Activated T-helper 17 cell treated with anti-CD3 and anti-CD28 coated beads, Interleukin-2, amount 50 U/mL, for 72 hours (primary cell): Measurements from ENCODE around the gene KRTAP3-1. TPM values are rescaled to one million over a fixed set of nuclear protein-coding genes. Genes with fewer than 3 reads are reported as not detected.

Experiments
- ATAC-seq: fragments of 150-1000 bp; cut with Tn5 transposase; replicated peaks from 2 replicates; pipeline ENCODE4 v1.10.0; 2021; ENCODE audit warnings: mild to moderate bottlenecking, moderate library complexity
- H3K27ac Mint-ChIP-seq: one replicate; pipeline ENCODE4 v1.8.0; 2022; ENCODE audit warnings: mixed read lengths
- H3K27me3 Mint-ChIP-seq: one replicate; pipeline ENCODE4 v1.8.0; 2022; ENCODE audit warnings: mixed read lengths
- H3K36me3 Mint-ChIP-seq: one replicate; pipeline ENCODE4 v1.8.0; 2022; ENCODE audit warnings: low read depth, mild to moderate bottlenecking, mixed read lengths
- H3K4me1 Mint-ChIP-seq: one replicate; pipeline ENCODE4 v1.8.0; 2022; ENCODE audit warnings: mixed read lengths
- H3K4me3 Mint-ChIP-seq: one replicate; pipeline ENCODE4 v1.8.0; 2022; ENCODE audit warnings: mild to moderate bottlenecking, mixed read lengths
- H3K9me3 Mint-ChIP-seq: one replicate; pipeline ENCODE4 v1.8.0; 2022; ENCODE audit warnings: mixed read lengths
- total RNA-seq, 2 donors: library from RNA; stranded (reverse); gene quantifications; one replicate each; pipeline ENCODE4 v1.2.3, GENCODE V29; 2022

KRTAP3-1 gene
- total RNA-seq, 2 donors from 2014 or later = not detected

DNA sequence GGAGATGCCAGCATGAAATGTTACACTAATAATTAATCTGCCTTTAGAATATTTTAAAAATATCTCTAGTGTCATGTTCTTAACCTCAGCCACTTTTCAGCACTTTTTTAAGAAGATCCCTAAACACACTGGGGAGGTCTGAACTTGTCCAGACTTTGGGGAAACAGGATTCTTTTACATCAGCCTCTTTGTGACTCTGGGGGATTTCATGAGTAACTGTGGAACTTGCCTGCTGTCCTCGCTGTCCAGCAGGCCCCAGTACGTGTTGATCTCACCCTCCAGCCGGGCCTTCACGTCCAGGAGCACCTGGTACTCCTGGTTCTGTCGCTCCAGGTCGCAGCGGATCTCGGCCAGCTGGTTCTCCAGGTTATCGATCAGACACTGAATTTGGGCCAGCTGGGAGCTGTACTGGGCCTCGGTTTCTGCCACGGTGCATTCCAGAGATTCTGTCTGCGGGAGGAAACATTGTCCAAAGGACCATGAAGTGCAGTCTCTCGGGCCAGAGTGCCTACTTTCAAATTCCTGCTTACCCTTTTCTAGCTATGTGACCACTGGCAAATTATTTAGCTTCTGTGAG, 30.3 kb downstream of the KRTAP3-1 start:
- no peaks in the 10 kb centered on the region for H3K36me3 Mint-ChIP-seq
- H3K4me1 Mint-ChIP-seq = no peaks in the 10 kb centered on the region
- no peak for ATAC-seq
- H3K9me3 Mint-ChIP-seq = no peaks in the 10 kb centered on the region
- H3K4me3 Mint-ChIP-seq = no peak overlapping the region
- peaks cover 26% of the 10 kb centered on the region for H3K27me3 Mint-ChIP-seq
- H3K27ac Mint-ChIP-seq = no peak overlapping the region

DNA sequence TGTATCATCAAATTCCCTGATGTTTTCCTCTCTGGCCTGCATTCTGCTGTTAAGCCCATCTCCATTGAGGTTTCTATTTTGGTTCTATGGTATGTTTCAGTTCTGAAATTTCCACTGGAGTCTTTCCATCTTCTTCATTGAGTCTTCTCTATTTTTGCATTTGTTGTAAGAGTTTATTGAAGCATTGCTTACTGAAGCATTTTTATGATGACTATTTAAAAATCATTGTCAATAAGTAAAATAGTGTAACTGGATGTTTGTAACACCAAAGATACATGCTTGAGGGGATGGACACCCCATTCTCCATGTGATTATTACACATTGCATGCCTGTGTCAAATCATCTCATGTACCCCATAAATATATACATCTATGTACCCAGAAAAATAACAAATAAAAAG, 33.4 kb downstream of the KRTAP3-1 start:
- no peaks in the 10 kb centered on the region for H3K9me3 Mint-ChIP-seq
- ATAC-seq = no peak
- peaks cover 23% of the 10 kb centered on the region for H3K27me3 Mint-ChIP-seq

DNA sequence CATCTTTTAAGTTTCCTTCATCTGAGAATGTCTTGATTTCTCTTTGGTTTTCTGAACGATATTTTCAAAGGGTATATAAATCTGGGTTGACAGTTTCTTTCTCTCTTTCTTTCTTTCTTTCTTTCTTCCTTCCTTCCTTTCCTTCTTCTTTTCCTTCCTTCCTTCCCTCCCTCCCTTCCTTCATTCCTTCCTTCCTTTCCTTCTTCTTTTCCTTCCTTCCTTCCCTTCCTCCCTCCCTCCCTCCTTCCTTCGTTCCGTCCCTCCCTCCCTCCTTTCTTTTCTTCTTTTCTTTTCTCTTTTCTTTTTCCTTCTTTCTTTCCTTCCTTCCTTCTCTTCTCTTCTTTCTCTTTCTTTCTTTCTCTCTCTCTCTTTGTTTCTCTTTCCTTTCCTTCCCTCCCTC, 34.6 kb downstream of the KRTAP3-1 start:
- no peaks in the 10 kb centered on the region for H3K4me1 Mint-ChIP-seq

More for the DNA sequence above, 33.4 kb downstream of the KRTAP3-1 start:
- no peaks in the 10 kb centered on the region for H3K36me3 Mint-ChIP-seq
- H3K27ac Mint-ChIP-seq = no peak overlapping the region
- no peak overlapping the region for H3K4me3 Mint-ChIP-seq
- no peaks in the 10 kb centered on the region for H3K4me1 Mint-ChIP-seq

DNA sequence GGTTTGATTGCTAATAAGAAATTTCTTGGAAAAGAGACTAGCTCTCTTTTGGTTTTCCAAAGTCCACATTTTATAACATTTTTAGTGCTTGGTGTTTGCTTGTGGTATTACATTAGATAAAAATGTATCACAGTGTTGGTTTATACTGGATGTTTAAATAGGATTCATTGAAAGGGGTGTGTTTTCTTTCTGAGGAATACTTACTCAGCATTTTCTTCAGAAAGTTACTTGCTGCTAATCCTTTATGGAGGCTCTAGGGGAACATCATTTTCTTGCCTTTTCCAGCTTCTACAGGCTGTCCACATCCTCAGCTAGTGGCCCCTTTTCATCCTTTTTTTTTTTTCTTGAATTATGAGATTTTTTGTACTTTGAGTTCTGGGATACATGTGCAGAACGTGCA, 41.3 kb downstream of the KRTAP3-1 start:
- no peak for ATAC-seq
- H3K4me1 Mint-ChIP-seq = peaks cover 6% of the 10 kb centered on the region
- H3K27me3 Mint-ChIP-seq = peaks cover 4% of the 10 kb centered on the region
- no peak overlapping the region for H3K27ac Mint-ChIP-seq
- no peaks in the 10 kb centered on the region for H3K36me3 Mint-ChIP-seq
- no peak overlapping the region for H3K4me3 Mint-ChIP-seq
- no peaks in the 10 kb centered on the region for H3K9me3 Mint-ChIP-seq

More for the DNA sequence above, 34.6 kb downstream of the KRTAP3-1 start:
- H3K27me3 Mint-ChIP-seq = peaks cover 16% of the 10 kb centered on the region
- ATAC-seq = no peak
- H3K4me3 Mint-ChIP-seq = no peak overlapping the region
- no peak overlapping the region for H3K27ac Mint-ChIP-seq
- H3K36me3 Mint-ChIP-seq = no peaks in the 10 kb centered on the region
- H3K9me3 Mint-ChIP-seq = no peaks in the 10 kb centered on the region

DNA sequence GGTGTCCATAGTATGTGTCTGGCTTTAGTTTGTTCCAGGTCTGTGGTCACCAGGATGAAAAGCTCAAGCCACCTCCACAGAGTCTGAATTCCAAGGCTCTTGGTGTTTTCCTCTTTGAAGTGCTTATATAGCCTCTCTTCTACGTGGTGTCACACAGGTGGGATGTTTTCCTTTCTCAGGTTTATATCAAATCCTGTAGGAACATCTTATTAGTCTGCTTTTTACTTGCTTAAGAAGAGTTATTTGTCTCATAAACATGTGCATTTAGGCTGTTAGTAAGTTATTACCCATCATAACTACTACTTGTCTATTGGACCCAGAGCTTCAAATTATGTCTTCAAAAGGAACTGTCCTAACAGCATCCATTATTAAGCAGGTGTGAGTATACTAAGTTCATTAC, 42.1 kb downstream of the KRTAP3-1 start, which contains the start of gene KRT39:
TSS of gene KRT39 (minus strand) at position 101 of the 400 bp plus-strand sequence. CDS start at position 9, 92 bp downstream.
- Mint-ChIP-seq H3K36me3 (no peaks in the 10 kb centered on the region), H3K27me3 (peaks cover 4% of the 10 kb centered on the region), H3K4me3 (no peak within 1 kb of the TSS), H3K9me3 (no peaks in the 10 kb centered on the region), H3K27ac (no peak within 1 kb of the TSS), H3K4me1 (peaks cover 6% of the 10 kb centered on the region)
- no peak for ATAC-seq

DNA sequence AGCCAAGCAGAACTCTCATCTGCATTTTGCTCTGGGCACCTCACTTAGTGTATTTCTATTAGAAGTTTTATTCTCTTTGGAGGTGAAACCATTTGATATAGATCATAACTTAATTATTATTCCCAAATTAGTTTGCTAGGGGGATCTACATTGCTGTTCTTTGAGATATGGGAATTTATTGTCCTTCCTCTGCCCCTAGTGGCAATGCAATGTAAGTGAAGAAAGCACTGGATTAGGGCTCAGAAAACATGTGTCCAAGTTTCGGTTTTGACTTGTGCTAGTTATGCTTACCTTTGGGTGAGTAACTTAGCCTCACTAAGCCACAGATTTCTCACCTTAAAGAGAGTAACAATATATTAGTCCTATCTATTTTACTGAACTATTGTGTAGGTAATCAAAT, 45.1 kb downstream of the KRTAP3-1 start:
- ATAC-seq = peak; percentile 56
- peaks cover 11% of the 10 kb centered on the region for H3K27me3 Mint-ChIP-seq
- peaks cover 6% of the 10 kb centered on the region for H3K4me1 Mint-ChIP-seq
- no peaks in the 10 kb centered on the region for H3K36me3 Mint-ChIP-seq
- no peaks in the 10 kb centered on the region for H3K9me3 Mint-ChIP-seq
- no peak overlapping the region for H3K27ac Mint-ChIP-seq
- no peak overlapping the region for H3K4me3 Mint-ChIP-seq

DNA sequence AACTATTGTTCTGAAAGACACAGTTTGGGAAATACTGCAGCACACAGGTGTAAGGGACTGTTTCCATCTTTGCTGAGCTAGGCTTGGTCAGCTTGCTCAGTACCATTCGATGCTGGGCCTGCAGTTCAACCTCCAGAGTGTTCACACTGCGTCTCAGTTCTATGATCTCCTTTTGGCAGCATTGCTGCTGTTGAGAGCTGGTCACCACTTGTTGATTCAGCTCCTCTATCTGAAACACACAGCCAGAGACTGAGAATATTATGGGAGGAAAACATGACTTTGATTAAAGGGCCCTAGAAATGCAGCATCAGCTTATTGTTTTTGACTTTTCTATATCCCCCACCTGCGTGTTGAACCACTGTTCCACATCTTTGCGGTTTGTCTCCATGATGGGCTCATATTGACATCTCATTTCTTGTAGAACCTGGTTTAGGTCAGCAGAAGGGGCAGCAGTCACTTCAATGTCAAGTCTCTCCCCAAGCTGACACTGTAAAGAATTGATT, 46.8 kb downstream of the KRTAP3-1 start:
- H3K4me1 Mint-ChIP-seq = peaks cover 6% of the 10 kb centered on the region
- H3K9me3 Mint-ChIP-seq = no peaks in the 10 kb centered on the region
- H3K27me3 Mint-ChIP-seq = peaks cover 8% of the 10 kb centered on the region
- no peak for ATAC-seq
- H3K27ac Mint-ChIP-seq = no peak overlapping the region
- H3K36me3 Mint-ChIP-seq = no peaks in the 10 kb centered on the region
- H3K4me3 Mint-ChIP-seq = no peak overlapping the region

DNA sequence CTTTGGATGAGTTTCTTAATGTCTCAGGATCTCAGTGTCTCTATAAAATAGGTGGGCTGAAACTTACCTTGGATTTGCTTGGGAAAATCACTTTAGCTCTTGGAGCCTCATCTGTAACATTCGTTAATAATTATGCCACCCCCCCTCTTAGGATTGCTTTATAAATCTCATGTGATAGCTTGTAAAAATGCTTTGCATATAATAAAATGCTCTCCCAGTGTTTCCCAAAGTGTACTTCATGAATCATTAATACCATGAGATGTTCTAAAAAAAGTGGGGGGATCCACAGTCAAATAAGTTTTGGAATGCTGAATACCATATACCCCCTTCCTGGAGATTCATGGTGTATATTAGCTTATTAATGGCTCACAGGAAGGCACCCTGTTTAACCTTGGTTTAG, 47.3 kb downstream of the KRTAP3-1 start:
- Mint-ChIP-seq H3K4me1 (peaks cover 6% of the 10 kb centered on the region), H3K9me3 (no peaks in the 10 kb centered on the region), H3K36me3 (no peaks in the 10 kb centered on the region), H3K4me3 (no peak overlapping the region), H3K27ac (no peak overlapping the region), H3K27me3 (peaks cover 10% of the 10 kb centered on the region)
- no peak for ATAC-seq

DNA sequence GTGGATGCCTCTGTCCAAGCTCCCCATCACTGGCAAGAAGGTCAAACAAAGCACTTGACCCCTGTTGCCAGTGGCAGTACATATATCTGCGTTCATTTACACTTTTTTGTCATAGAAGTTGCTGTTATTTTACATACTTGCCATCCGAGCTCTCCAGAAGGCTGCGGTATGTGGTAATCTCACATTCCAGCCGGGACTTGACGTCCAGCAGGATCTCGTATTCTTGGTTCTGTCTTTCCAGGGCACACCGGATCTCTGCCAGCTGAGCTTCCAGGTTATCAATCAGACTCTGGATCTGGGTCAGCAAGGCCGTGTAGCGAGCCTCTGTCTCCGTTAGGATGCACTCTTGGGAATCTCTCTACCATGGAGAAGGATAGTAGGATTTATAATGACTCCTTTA, 48.8 kb downstream of the KRTAP3-1 start:
- no peak for ATAC-seq
- Mint-ChIP-seq H3K9me3 (no peaks in the 10 kb centered on the region), H3K27ac (no peak overlapping the region), H3K27me3 (peaks cover 16% of the 10 kb centered on the region), H3K36me3 (no peaks in the 10 kb centered on the region), H3K4me3 (no peak overlapping the region), H3K4me1 (peaks cover 6% of the 10 kb centered on the region)

Other genes with a start within 250 kb of the KRTAP3-1 start
- gene KRT26, start 236.9 kb downstream of the KRTAP3-1 start, total RNA-seq = not detected
- gene KRT27, start 226.6 kb downstream of the KRTAP3-1 start, total RNA-seq = not detected
- gene KRT28, start 209.2 kb downstream of the KRTAP3-1 start, total RNA-seq = not detected
- gene KRT10, start 186.5 kb downstream of the KRTAP3-1 start, total RNA-seq = 10 to 100 TPM; 29.0 to 45.9 TPM
- not detected for gene KRT12, start 141.9 kb downstream of the KRTAP3-1 start, total RNA-seq
- gene KRT20, start 123.9 kb downstream of the KRTAP3-1 start, total RNA-seq = not detected
- under 1 TPM in 1 of 2 donors, not detected in 1; 0.50 TPM for gene KRT23, start 71.5 kb downstream of the KRTAP3-1 start, total RNA-seq
- not detected for gene KRT39, start 42.2 kb downstream of the KRTAP3-1 start, total RNA-seq
- not detected for gene KRT40, start 24.8 kb downstream of the KRTAP3-1 start, total RNA-seq
- gene KRTAP3-3, start 15.0 kb downstream of the KRTAP3-1 start, total RNA-seq = not detected
- not detected for gene KRTAP3-2, start 9.2 kb downstream of the KRTAP3-1 start, total RNA-seq
- not detected for gene KRTAP1-5, start 18.1 kb upstream of the KRTAP3-1 start, total RNA-seq
- gene KRTAP1-4, start 21.1 kb upstream of the KRTAP3-1 start, total RNA-seq = not detected
- not detected for gene KRTAP1-3, start 25.7 kb upstream of the KRTAP3-1 start, total RNA-seq
- not detected for gene KRTAP1-1, start 32.3 kb upstream of the KRTAP3-1 start, total RNA-seq
- gene KRTAP2-1, start 38.2 kb upstream of the KRTAP3-1 start, total RNA-seq = not detected
- gene KRTAP2-2, start 46.1 kb upstream of the KRTAP3-1 start, total RNA-seq = not detected
- gene KRTAP2-3, start 51.0 kb upstream of the KRTAP3-1 start, total RNA-seq = not detected
- not detected for gene KRTAP2-4, start 56.8 kb upstream of the KRTAP3-1 start, total RNA-seq
- not detected for gene KRTAP4-7, start 75.0 kb upstream of the KRTAP3-1 start, total RNA-seq
- not detected for gene KRTAP4-8, start 89.0 kb upstream of the KRTAP3-1 start, total RNA-seq
- not detected for gene KRTAP4-16, start 93.1 kb upstream of the KRTAP3-1 start, total RNA-seq
- not detected for gene KRTAP4-9, start 96.3 kb upstream of the KRTAP3-1 start, total RNA-seq
- not detected for gene KRTAP4-11, start 109.2 kb upstream of the KRTAP3-1 start, total RNA-seq
- not detected for gene KRTAP4-12, start 115.1 kb upstream of the KRTAP3-1 start, total RNA-seq
- not detected for gene KRTAP4-6, start 131.4 kb upstream of the KRTAP3-1 start, total RNA-seq
- not detected for gene KRTAP4-5, start 140.7 kb upstream of the KRTAP3-1 start, total RNA-seq
- gene KRTAP4-4, start 151.6 kb upstream of the KRTAP3-1 start, total RNA-seq = not detected
- gene KRTAP4-3, start 159.1 kb upstream of the KRTAP3-1 start, total RNA-seq = not detected
- not detected for gene KRTAP4-2, start 169.1 kb upstream of the KRTAP3-1 start, total RNA-seq
- gene KRTAP4-1, start 175.8 kb upstream of the KRTAP3-1 start, total RNA-seq = not detected
- not detected for gene KRTAP9-1, start 180.8 kb upstream of the KRTAP3-1 start, total RNA-seq
- gene KRTAP9-2, start 217.5 kb upstream of the KRTAP3-1 start, total RNA-seq = not detected
- gene KRTAP9-3, start 223.3 kb upstream of the KRTAP3-1 start, total RNA-seq = not detected
- gene KRTAP9-8, start 228.9 kb upstream of the KRTAP3-1 start, total RNA-seq = not detected
- not detected for gene KRTAP9-4, start 240.6 kb upstream of the KRTAP3-1 start, total RNA-seq
- gene KRTAP9-9, start 246.3 kb upstream of the KRTAP3-1 start, total RNA-seq = not detected